WTC11 (cell line): ENCODE measurements around the gene RAB24.

Source experiments
- RELA ChIP-seq: sonication (generic); formaldehyde crosslinking; IDR thresholded peaks from 2 replicates; pipeline ENCODE4 v1.8.1; 2022; ENCODE audit warnings: missing genetic modification reagents, mild to moderate bottlenecking, borderline replicate concordance
- SP1 ChIP-seq: sonication (generic); formaldehyde crosslinking; conservative IDR thresholded peaks from 2 replicates; pipeline ENCODE4 v1.8.1; 2022; ENCODE audit warnings: missing genetic modification reagents

GRCh38 chr5:177299697-177300096 lies 3.8 kb downstream of the RAB24 start:
- TF ChIP-seq SP1 (CRISPR knock-in tag) (no peak), RELA (no peak)
